Heart left ventricle (tissue), 16 donors: Measurements from ENCODE around the gene UBA6. TPM values are rescaled to one million over a fixed set of nuclear protein-coding genes. Genes with fewer than 3 reads are reported as not detected.

Experiments used
- ATAC-seq, 4 donors: fragments of 200-7000 bp; cut with Tn5 transposase; one replicate each; pipeline ENCODE4 v1.9.1; 2020 to 2022; ENCODE audit warnings: moderate library complexity in 4 of 4, mild to moderate bottlenecking in 3 of 4, moderate number of reproducible peaks in 1 of 4
- DNase-seq, 5 donors: peaks; one replicate each; pipeline ENCODE4 v3.0.0-alpha.2; 2020
- H3K27ac ChIP-seq, 12 donors: fragments of 200-600 bp; sonication (generic) in 4 of 12; one replicate each; pipeline versions ENCODE4 v1.5.0 to v1.8.0; 2016 to 2022; ENCODE audit warnings: mild to moderate bottlenecking in 2 of 12
- H3K27me3 ChIP-seq, 9 donors: fragments of 200-600 bp; sonication (generic) in 2 of 9; one replicate each; pipeline versions ENCODE4 v1.5.1 to v1.8.0; 2016 to 2022; ENCODE audit warnings: mild to moderate bottlenecking in 3 of 9
- H3K36me3 ChIP-seq, 9 donors: fragments of 200-600 bp; sonication (generic) in 2 of 9; one replicate each; pipeline versions ENCODE4 v1.5.0 to v1.8.0; 2018 to 2022; ENCODE audit warnings: mild to moderate bottlenecking in 2 of 9
- H3K4me1 ChIP-seq, 12 donors: fragments of 200-600 bp; sonication (generic) in 4 of 12; one replicate each; pipeline versions ENCODE4 v1.5.0 to v1.8.0; 2016 to 2022; ENCODE audit warnings: mild to moderate bottlenecking in 3 of 12
- H3K4me3 ChIP-seq, 12 donors: fragments of 200-600 bp; sonication (generic) in 4 of 12; one replicate each; pipeline versions ENCODE4 v1.5.0 to v1.8.0; 2017 to 2022; ENCODE audit warnings: mild to moderate bottlenecking in 9 of 12, moderate library complexity in 4 of 12
- H3K9me3 ChIP-seq, 12 donors: fragments of 200-600 bp; sonication (generic) in 4 of 12; one replicate each; pipeline versions ENCODE4 v1.5.0 to v1.8.0; 2016 to 2022; ENCODE audit warnings: mild to moderate bottlenecking in 1 of 12
- POLR2A ChIP-seq, 2 donors: fragments of 450-650 bp; IDR thresholded peaks; one replicate each; pipeline ENCODE4 v1.6.1; 2017; ENCODE audit warnings: antibody characterized with exemption in 2 of 2, mild to moderate bottlenecking in 2 of 2, moderate library complexity in 2 of 2
- WGBS, 4 donors: extraction: QIAGEN DNeasy Blood & Tissue Kit in 2 of 4; methylation state at CpG; one replicate each; pipeline versions ENCODE4 v1.1.5 to v1.1.7; 2013 to 2018; 5-methylcytosine and 5-hydroxymethylcytosine counted together
- intact Hi-C, 10 donors: fragments of 100-400 bp; cut with DNase I; formaldehyde crosslinking; loops; one replicate each; pipeline versions ENCODE4 v1.11.1 to v1.14.2; 2022
- polyA plus RNA-seq, 2 donors: library from polyadenylated mRNA; stranded (reverse); fragments of 200-250 nt; gene quantifications; one replicate each; pipeline ENCODE4 v1.2.3, GENCODE V29; 2013
- total RNA-seq, 9 donors: library from RNA; depleted of rRNA in 2 of 9; stranded (reverse); fragments of >200 nt in 2 of 9; fragmentation: NEBNext Ultra II Directional in 3 of 9; extraction: Animal tissue kit (Norgen Biotek cat#: 25700) in 3 of 9; gene quantifications; one replicate each; pipeline versions ENCODE4 v1.1.0 to v1.2.4, GENCODE V29; 2016 to 2023
- TF ChIP-seq, protein P1 (sequence below), 12 donors: fragments of 200-600 bp; sonication (generic) in 4 of 12; IDR thresholded peaks; one replicate each; pipeline versions ENCODE4 v1.5.0 to v1.8.0; 2018 to 2022; ENCODE audit warnings: antibody characterized with exemption in 12 of 12, mild to moderate bottlenecking in 5 of 12
- donor health status: ischemic (EF 13 %, LVEDD 7.1; RV severe dilation, severe dysfunction).
- donor health status: healthy with polysubstance abuse.
- donor health status: DM: no; HTN: yes; CAD: no.
- donor health status: DM: no; HTN: no; CAD: no.
- donor health status: ischemic (EF 25% LVEDD 6.9; RV normal size, moderate dysfunction).
- donor health status: ischemic (EF 25% LVEDD 5.7; RV mildly dilated, moderate dysfunction).
- donor health status: healthy.
- donor health status: DM: yes; HTN: yes; CAD: no.
- donor health status: ischemic (EF 35%, LVEDD 5.7; RV mildly dilated, moderate dysfunction).
- donor health status: nonischemic (EF 11% LVEDD 7.7; RV severe dilation, severe dysfunction).
- donor health status: DM: yes; HTN: yes; CAD: no.
- donor health status: PGD.
- donor health status: ischemic (EF 29% LVEDD 5.4; RV normal size, mild dysfunction).
- donor health status: nonischemic (EF 23%, LVEDD 6.1; RV moderate dilation, normal function).

UBA6 gene
- total and polyA plus RNA-seq, 11 donors: 3.1 to 35.3 (median 19.7) TPM

DNA sequence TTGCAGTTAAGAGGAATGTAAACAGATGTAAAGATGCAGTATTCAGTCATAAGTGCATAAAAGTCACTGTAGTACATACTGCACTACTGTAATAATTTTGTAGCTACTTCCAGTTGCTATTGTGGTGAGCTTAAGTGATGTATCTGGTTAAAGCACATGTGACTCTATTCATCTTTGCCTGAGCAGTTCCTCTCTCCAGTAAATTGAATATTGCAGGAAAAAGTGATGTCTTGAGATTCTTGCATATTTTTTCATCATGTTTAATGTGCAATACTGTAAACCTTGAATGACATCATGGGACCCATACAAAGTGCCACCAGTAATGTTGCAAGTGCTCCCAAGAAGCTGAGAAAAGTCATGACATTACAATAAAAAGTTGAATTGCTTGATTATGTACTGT is 9.6 kb downstream of the UBA6 start:
- no peaks in the 10 kb centered on the region for H3K4me1 ChIP-seq
- intact Hi-C loops: loop anchor here in 2 of 10 donors (10.0 kb wide), 1 partner anchor 147 kb away; the partner anchor contains the start of gene CENPC (in 2 of the 2)
- DNase-seq (no peak), ATAC-seq (no peak)
- H3K36me3 ChIP-seq: peaks cover 0 to 40% (median 14%) of the 10 kb centered on the region in 9 donors
- H3K4me3 ChIP-seq: no peak overlapping the region
- no peaks in the 10 kb centered on the region for H3K27me3 ChIP-seq
- no peak overlapping the region for H3K27ac ChIP-seq
- TF ChIP-seq, protein P1, sequence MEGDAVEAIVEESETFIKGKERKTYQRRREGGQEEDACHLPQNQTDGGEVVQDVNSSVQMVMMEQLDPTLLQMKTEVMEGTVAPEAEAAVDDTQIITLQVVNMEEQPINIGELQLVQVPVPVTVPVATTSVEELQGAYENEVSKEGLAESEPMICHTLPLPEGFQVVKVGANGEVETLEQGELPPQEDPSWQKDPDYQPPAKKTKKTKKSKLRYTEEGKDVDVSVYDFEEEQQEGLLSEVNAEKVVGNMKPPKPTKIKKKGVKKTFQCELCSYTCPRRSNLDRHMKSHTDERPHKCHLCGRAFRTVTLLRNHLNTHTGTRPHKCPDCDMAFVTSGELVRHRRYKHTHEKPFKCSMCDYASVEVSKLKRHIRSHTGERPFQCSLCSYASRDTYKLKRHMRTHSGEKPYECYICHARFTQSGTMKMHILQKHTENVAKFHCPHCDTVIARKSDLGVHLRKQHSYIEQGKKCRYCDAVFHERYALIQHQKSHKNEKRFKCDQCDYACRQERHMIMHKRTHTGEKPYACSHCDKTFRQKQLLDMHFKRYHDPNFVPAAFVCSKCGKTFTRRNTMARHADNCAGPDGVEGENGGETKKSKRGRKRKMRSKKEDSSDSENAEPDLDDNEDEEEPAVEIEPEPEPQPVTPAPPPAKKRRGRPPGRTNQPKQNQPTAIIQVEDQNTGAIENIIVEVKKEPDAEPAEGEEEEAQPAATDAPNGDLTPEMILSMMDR (IDR thresholded peaks at IDR 0.05): no peak
- TF ChIP-seq POLR2A (IDR thresholded peaks at IDR 0.05): no peak
- H3K9me3 ChIP-seq: peaks cover 0 to 11% (median 0%) of the 10 kb centered on the region in 12 donors

DNA sequence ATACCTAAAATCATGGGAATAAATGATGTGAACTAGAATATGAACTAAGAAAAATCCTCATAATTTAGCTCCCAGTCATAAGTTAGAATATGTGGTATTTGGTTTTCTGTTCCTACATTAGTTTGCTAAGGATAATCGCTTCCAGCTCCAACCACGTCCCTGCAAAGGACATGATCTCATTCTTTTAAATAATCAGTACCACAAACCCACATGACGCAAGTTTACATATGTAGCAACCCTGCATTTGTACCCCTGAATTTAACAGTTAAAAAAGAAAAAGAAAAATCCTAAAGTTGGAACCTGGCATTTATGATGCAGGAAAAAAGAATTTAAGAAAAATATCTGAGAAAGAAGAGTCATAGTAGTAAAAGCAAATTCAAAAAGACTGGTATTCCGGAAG is 13.3 kb downstream of the UBA6 start:
- Histone ChIP-seq H3K36me3 (peaks cover 0 to 24% (median 8%) of the 10 kb centered on the region in 9 donors), H3K27ac (no peak overlapping the region)
- WGBS, 4 donors: 77 to 87% (median 83%) methylated on average over 4 of the region's 4 CpGs

DNA sequence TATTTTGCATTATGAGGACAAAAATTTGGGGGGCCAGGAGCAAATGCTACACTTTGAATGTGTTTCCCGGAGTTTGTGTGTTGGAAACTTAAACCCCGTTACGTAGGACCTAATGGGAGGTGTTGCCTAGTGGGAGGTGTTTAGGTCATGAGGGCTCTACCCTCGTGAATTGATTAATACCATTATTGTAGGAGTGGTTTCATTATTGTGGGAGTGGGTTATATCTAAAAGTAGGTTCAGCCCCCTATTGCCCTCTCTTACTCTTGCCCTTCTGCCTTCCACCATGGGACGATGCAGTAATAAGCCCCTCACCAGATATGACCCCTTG is 15.5 kb downstream of the UBA6 start:
- no peak for TF ChIP-seq POLR2A (IDR thresholded peaks at IDR 0.05)
- TF ChIP-seq, protein P1 (IDR thresholded peaks at IDR 0.05): no peak
- no peak for DNase-seq
- peaks cover 0 to 29% (median 14%) of the 10 kb centered on the region in 9 donors for H3K36me3 ChIP-seq
- no peak overlapping the region for H3K4me3 ChIP-seq
- intact Hi-C loops: no loop called here
- 96 to 99% (median 98%) methylated on average over 5 of the region's 5 CpGs for WGBS, 4 donors
- H3K27me3 ChIP-seq: no peaks in the 10 kb centered on the region
- H3K9me3 ChIP-seq: no peaks in the 10 kb centered on the region
- no peaks in the 10 kb centered on the region for H3K4me1 ChIP-seq
- no peak for ATAC-seq
- no peak overlapping the region for H3K27ac ChIP-seq

More for the DNA sequence above, 13.3 kb downstream of the UBA6 start:
- Histone ChIP-seq H3K4me1 (no peaks in the 10 kb centered on the region), H3K4me3 (no peak overlapping the region), H3K9me3 (peaks cover 0 to 10% (median 0%) of the 10 kb centered on the region in 12 donors), H3K27me3 (no peaks in the 10 kb centered on the region)
- intact Hi-C loops: no loop called here
- no peak for TF ChIP-seq POLR2A (IDR thresholded peaks at IDR 0.05)
- DNase-seq: no peak
- no peak for ATAC-seq

DNA sequence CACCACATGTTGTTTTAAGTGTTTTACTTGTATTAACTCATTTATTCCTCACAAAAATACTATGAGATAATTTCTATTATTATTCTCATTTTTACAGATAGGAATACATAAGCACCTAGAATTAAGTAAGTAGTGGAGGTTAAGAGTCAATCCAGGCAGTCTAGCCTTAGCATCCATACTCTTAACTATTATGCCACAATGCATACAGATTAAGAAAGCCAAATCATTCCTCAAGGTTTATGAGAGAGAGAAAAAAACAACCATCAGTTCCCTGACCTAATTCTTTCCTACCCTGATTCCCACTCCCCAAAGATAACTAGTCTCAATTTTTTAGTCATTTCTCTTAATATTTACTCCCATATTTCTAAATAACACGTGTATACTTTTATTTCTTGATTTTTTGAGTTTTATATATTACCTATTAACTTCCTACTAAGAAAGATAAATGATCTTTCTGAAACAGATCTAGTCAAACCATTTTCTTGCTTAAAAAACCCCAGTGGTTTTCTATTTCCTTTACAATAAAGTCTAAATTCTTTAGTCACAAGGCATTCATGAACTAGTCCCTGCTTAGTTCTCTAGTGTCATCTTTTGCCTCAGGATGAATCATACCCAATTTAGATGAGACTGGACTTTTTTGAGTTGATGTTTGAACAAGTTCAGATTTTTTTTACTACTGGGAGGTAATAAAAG is 16.0 kb downstream of the UBA6 start:
- Histone ChIP-seq H3K9me3 (no peaks in the 10 kb centered on the region), H3K4me3 (no peak overlapping the region), H3K27me3 (no peaks in the 10 kb centered on the region), H3K27ac (no peak overlapping the region), H3K36me3 (peaks cover 0 to 33% (median 19%) of the 10 kb centered on the region in 9 donors), H3K4me1 (no peaks in the 10 kb centered on the region)
- ATAC-seq (no peak), DNase-seq (no peak)
- WGBS, 4 donors: 47 to 94% (median 92%) methylated on average over 1 of the region's 1 CpG
- intact Hi-C loops: no loop called here
- TF ChIP-seq POLR2A (IDR thresholded peaks at IDR 0.05): no peak
- TF ChIP-seq, protein P1 (IDR thresholded peaks at IDR 0.05): no peak

DNA sequence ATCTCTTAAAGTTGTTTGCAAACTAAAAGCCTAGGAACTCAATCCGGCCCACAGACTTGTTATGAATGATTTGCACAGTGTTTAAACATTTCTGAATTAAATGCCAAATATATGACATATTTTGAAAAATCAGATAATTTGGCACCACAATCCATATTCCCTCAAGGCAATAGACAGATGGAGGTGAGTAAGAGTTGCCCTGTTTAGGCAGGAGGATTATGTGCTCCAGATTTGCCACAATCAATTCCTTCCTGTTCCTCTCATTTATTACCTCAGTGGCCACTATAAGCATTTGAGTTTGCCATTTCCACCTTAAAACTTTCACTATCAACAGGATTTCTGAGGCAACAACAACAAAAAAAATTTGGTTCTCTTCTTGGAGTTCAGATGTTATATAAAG is 18.7 kb downstream of the UBA6 start:
- no peaks in the 10 kb centered on the region for H3K4me1 ChIP-seq
- no peaks in the 10 kb centered on the region for H3K9me3 ChIP-seq
- no peaks in the 10 kb centered on the region for H3K27me3 ChIP-seq
- no peak overlapping the region for H3K27ac ChIP-seq
- DNase-seq (no peak), ATAC-seq (no peak)
- TF ChIP-seq, protein P1 (IDR thresholded peaks at IDR 0.05): no peak
- no peak for TF ChIP-seq POLR2A (IDR thresholded peaks at IDR 0.05)
- intact Hi-C loops: no loop called here
- peaks cover 0 to 54% (median 38%) of the 10 kb centered on the region in 9 donors for H3K36me3 ChIP-seq
- no peak overlapping the region for H3K4me3 ChIP-seq
- 91 to 98% (median 95%) methylated on average over 1 of the region's 1 CpG for WGBS, 4 donors
